Peyer's patch (tissue), 4 donors: Measurements from ENCODE around the gene C19orf12. TPM values are rescaled to one million over a fixed set of nuclear protein-coding genes. Genes with fewer than 3 reads are reported as not detected.

Experiments
- DNase-seq, 3 donors: peaks; one replicate each; pipeline ENCODE4 v3.0.0-alpha.2; 2017 to 2019
- H3K27ac ChIP-seq, 4 donors: fragments of 200-600 bp; sonication (generic); one replicate each; pipeline ENCODE4 v1.5.1; 2016 to 2019
- H3K27me3 ChIP-seq, 2 donors: fragments of 200-600 bp; sonication (generic); one replicate each; pipeline ENCODE4 v1.5.1; 2019
- H3K36me3 ChIP-seq, 3 donors: fragments of 200-600 bp; sonication (generic); one replicate each; pipeline ENCODE4 v1.5.1; 2016 to 2019
- H3K4me1 ChIP-seq, 4 donors: fragments of 200-600 bp; sonication (generic); one replicate each; pipeline ENCODE4 v1.5.1; 2016 to 2019
- H3K4me3 ChIP-seq, 4 donors: fragments of 200-600 bp; sonication (generic); 1 replicate in 3 of 4; 2 replicates in 1 of 4; pipeline ENCODE4 v1.5.1; 2016 to 2019; ENCODE audit warnings: mild to moderate bottlenecking in 1 of 4
- H3K9me3 ChIP-seq, 4 donors: fragments of 200-600 bp; sonication (generic); one replicate each; pipeline ENCODE4 v1.5.1; 2016 to 2019; ENCODE audit warnings: mild to moderate bottlenecking in 1 of 4
- CTCF ChIP-seq, 6 experiments: fragments of 450-650 bp in 4 of 6; fragments of 200-600 bp in 2 of 6; sonication (generic) in 1 of 6; IDR thresholded peaks; one replicate each; pipeline ENCODE4 v1.5.1; 2017 to 2019; ENCODE audit warnings: antibody characterized with exemption in 6 of 6, mild to moderate bottlenecking in 3 of 6, moderate library complexity in 1 of 6
- POLR2A ChIP-seq, 2 donors: fragments of 450-650 bp; IDR thresholded peaks; one replicate each; pipeline ENCODE4 v1.5.1; 2017; ENCODE audit warnings: antibody characterized with exemption in 2 of 2, mild to moderate bottlenecking in 2 of 2, moderate library complexity in 2 of 2
- total RNA-seq, 4 donors: library from RNA; depleted of rRNA; stranded (reverse); fragments of >200 nt; gene quantifications; one replicate each; pipeline ENCODE4 v1.1.0, GENCODE V29; 2016

The C19orf12 gene
- total RNA-seq, 4 donors from 2014 or later: 18.2 to 49.1 (median 28.2) TPM

- Histone ChIP-seq H3K9me3 (no peaks in the 10 kb centered on the region), H3K27ac (no peak overlapping the region), H3K4me3 (no peak overlapping the region), H3K4me1 (no peaks in the 10 kb centered on the region), H3K36me3 (no peaks in the 10 kb centered on the region), H3K27me3 (no peaks in the 10 kb centered on the region)
- TF ChIP-seq CTCF (IDR thresholded peaks at IDR 0.05): no peak
- TF ChIP-seq POLR2A (IDR thresholded peaks at IDR 0.05): no peak
- DNase-seq: no peak
Measured at GRCh38 chr19:29759359-29759758, 44.3 kb upstream of the C19orf12 start.

GRCh38 chr19:29758863-29759262, 43.8 kb upstream of the C19orf12 start:
- no peak for DNase-seq
- no peaks in the 10 kb centered on the region for H3K27me3 ChIP-seq
- H3K36me3 ChIP-seq: no peaks in the 10 kb centered on the region
- H3K4me1 ChIP-seq: no peaks in the 10 kb centered on the region
- H3K9me3 ChIP-seq: no peaks in the 10 kb centered on the region
- no peak overlapping the region for H3K27ac ChIP-seq
- H3K4me3 ChIP-seq: no peak overlapping the region
- TF ChIP-seq POLR2A (IDR thresholded peaks at IDR 0.05) (no peak), CTCF (IDR thresholded peaks at IDR 0.05) (no peak)

GRCh38 chr19:29757551-29757950, 42.5 kb upstream of the C19orf12 start:
- no peak overlapping the region for H3K27ac ChIP-seq
- TF ChIP-seq POLR2A (IDR thresholded peaks at IDR 0.05): no peak
- TF ChIP-seq CTCF (IDR thresholded peaks at IDR 0.05): no peak
- no peaks in the 10 kb centered on the region for H3K36me3 ChIP-seq
- no peak overlapping the region for H3K4me3 ChIP-seq
- no peaks in the 10 kb centered on the region for H3K27me3 ChIP-seq
- H3K4me1 ChIP-seq: no peaks in the 10 kb centered on the region
- no peaks in the 10 kb centered on the region for H3K9me3 ChIP-seq
- no peak for DNase-seq

- Histone ChIP-seq H3K4me3 (no peak overlapping the region), H3K4me1 (no peaks in the 10 kb centered on the region), H3K27ac (no peak overlapping the region), H3K9me3 (no peaks in the 10 kb centered on the region), H3K36me3 (no peaks in the 10 kb centered on the region), H3K27me3 (no peaks in the 10 kb centered on the region)
- no peak for TF ChIP-seq POLR2A (IDR thresholded peaks at IDR 0.05)
- TF ChIP-seq CTCF (IDR thresholded peaks at IDR 0.05): no peak
- DNase-seq: no peak
Measured at GRCh38 chr19:29753934-29754305, 38.9 kb upstream of the C19orf12 start.

- Histone ChIP-seq H3K4me3 (no peak overlapping the region), H3K4me1 (no peaks in the 10 kb centered on the region), H3K27me3 (no peaks in the 10 kb centered on the region), H3K27ac (no peak overlapping the region), H3K36me3 (no peaks in the 10 kb centered on the region), H3K9me3 (no peaks in the 10 kb centered on the region)
- DNase-seq: no peak
- TF ChIP-seq CTCF (IDR thresholded peaks at IDR 0.05): no peak
- no peak for TF ChIP-seq POLR2A (IDR thresholded peaks at IDR 0.05)
Measured at GRCh38 chr19:29753190-29753933, 38.3 kb upstream of the C19orf12 start.
